H1 (cell line): ENCODE data around the gene PARP15. TPM values are rescaled to one million over a fixed set of nuclear protein-coding genes. Genes with fewer than 3 reads are reported as not detected.

Source experiments
- CTCF ChIA-PET: fragments of 300-600 bp; sonication (Branson Sonifier 250); formaldehyde crosslinking; loops from one replicate; lab custom pipeline; 2021; ENCODE audit not compliant: partially characterized antibody; lab: Charles Lee
- POLR2A ChIA-PET: fragments of 300-600 bp; sonication (Branson Sonifier 250); formaldehyde crosslinking; loops from one replicate; lab custom pipeline; 2021; ENCODE audit warnings: inconsistent platforms; ENCODE audit not compliant: partially characterized antibody; lab: Charles Lee
- DNase-seq, 2 experiments: peaks; one replicate each; pipeline versions ENCODE4 v3.0.0 to v3.0.0-alpha.2; 2010 to 2022; ENCODE audit warnings: low spot score in 2 of 2, low read depth in 1 of 2, mixed read lengths in 1 of 2
- FAIRE-seq: peaks from 2 replicates; lab custom pipeline; 2011; peaks lifted over from hg19 to GRCh38; lab: Jason Lieb, UNC
- H2AFZ ChIP-seq: 2 replicates; pipeline ENCODE4 v1.8.1; 2012; ENCODE audit warnings: low read length, inconsistent platforms
- H2AK5ac ChIP-seq: 2 replicates; pipeline ENCODE4 v1.6.1; 2013; ENCODE audit warnings: low read depth, low read length
- H2BK120ac ChIP-seq: replicated peaks from 2 replicates; pipeline ENCODE3; 2013; ENCODE audit warnings: low read depth, low read length, inconsistent platforms
- H2BK12ac ChIP-seq: 2 replicates; pipeline ENCODE4 v1.6.1; 2013; ENCODE audit warnings: low read depth, low read length
- H2BK15ac ChIP-seq: 2 replicates; pipeline ENCODE4 v1.6.1; 2013; ENCODE audit warnings: low read length
- H2BK20ac ChIP-seq: 2 replicates; pipeline ENCODE4 v1.6.1; 2013; ENCODE audit warnings: low read length
- H2BK5ac ChIP-seq: 2 replicates; pipeline ENCODE4 v1.6.1; 2013; ENCODE audit warnings: low read depth, low read length
- H3K14ac ChIP-seq: 2 replicates; pipeline ENCODE4 v1.6.1; 2013; ENCODE audit warnings: inconsistent platforms; ENCODE audit not compliant: insufficient read length
- H3K18ac ChIP-seq: 2 replicates; pipeline ENCODE4 v1.6.1; 2013; ENCODE audit warnings: low read length; ENCODE audit errors: extremely low read depth
- H3K23ac ChIP-seq: 2 replicates; pipeline ENCODE4 v1.6.1; 2013; ENCODE audit warnings: inconsistent platforms; ENCODE audit not compliant: insufficient read length
- H3K23me2 ChIP-seq: 2 replicates; pipeline ENCODE4 v1.6.1; 2013; ENCODE audit warnings: low read depth, low read length
- H3K27ac ChIP-seq: 2 replicates; pipeline ENCODE4 v1.6.1; 2011; ENCODE audit warnings: low read depth, low read length, inconsistent platforms
- H3K27me3 ChIP-seq, 4 experiments: replicated peaks in 1 of 4; 1 replicate in 1 of 4; 2 replicates in 3 of 4; pipeline versions ENCODE4 v1.6.1 to v1.8.1; 2011 to 2013; ENCODE audit warnings: low read length in 3 of 4, mild to moderate bottlenecking in 3 of 4, inconsistent platforms in 2 of 4, mixed read lengths in 2 of 4, moderate library complexity in 1 of 4; ENCODE audit not compliant: control insufficient read depth in 3 of 4, insufficient read depth in 3 of 4; ENCODE audit errors: extremely low read depth in 1 of 4
- H3K36me3 ChIP-seq, 4 experiments: 2 replicates each; pipeline versions ENCODE4 v1.6.1 to v1.8.1; 2011 to 2013; ENCODE audit warnings: mild to moderate bottlenecking in 4 of 4, low read length in 3 of 4, moderate library complexity in 2 of 4, control low read depth in 1 of 4, inconsistent platforms in 1 of 4; ENCODE audit not compliant: insufficient read depth in 4 of 4, control insufficient read depth in 2 of 4
- H3K4ac ChIP-seq: replicated peaks from 2 replicates; pipeline ENCODE3; 2013; ENCODE audit warnings: low read length, low read depth, mixed read lengths, inconsistent platforms; ENCODE audit not compliant: insufficient read length
- H3K4me1 ChIP-seq, 4 experiments: replicated peaks in 1 of 4; 1 replicate in 1 of 4; 2 replicates in 3 of 4; pipeline versions ENCODE4 v1.6.1 to v1.8.1; 2011 to 2013; ENCODE audit warnings: low read length in 3 of 4, inconsistent platforms in 2 of 4, mixed read lengths in 1 of 4; ENCODE audit not compliant: insufficient read depth in 4 of 4, control insufficient read depth in 3 of 4
- H3K4me2 ChIP-seq, 2 experiments: 2 replicates each; pipeline versions ENCODE4 v1.6.1 to v1.8.1; 2011 to 2013; ENCODE audit warnings: low read depth in 2 of 2, low read length in 2 of 2, control low read depth in 1 of 2, inconsistent platforms in 1 of 2, mild to moderate bottlenecking in 1 of 2; ENCODE audit not compliant: insufficient read depth in 1 of 2
- H3K4me3 ChIP-seq, 4 experiments: fragments of 200-600, 300-600 bp in 1 of 4; sonication (generic), shearing (Covaris generic), sonication (Bioruptor Twin) in 1 of 4; 2 replicates each; pipeline versions ENCODE4 v1.5.1 to v1.8.1; 2011 to 2016; ENCODE audit warnings: low read length in 4 of 4, low read depth in 3 of 4, control low read depth in 2 of 4, inconsistent platforms in 2 of 4, mild to moderate bottlenecking in 2 of 4, mixed read lengths in 1 of 4, moderate library complexity in 1 of 4; ENCODE audit not compliant: insufficient read depth in 2 of 4; ENCODE audit errors: extremely low read depth in 1 of 4
- H3K56ac ChIP-seq: replicated peaks from 2 replicates; pipeline ENCODE3; 2013; ENCODE audit warnings: low read depth, mild to moderate bottlenecking, mixed read lengths, low read length, inconsistent platforms; ENCODE audit not compliant: insufficient read length
- H3K79me1 ChIP-seq: 2 replicates; pipeline ENCODE4 v1.6.1; 2013; ENCODE audit warnings: low read depth, low read length, control low read depth
- H3K79me2 ChIP-seq, 2 experiments: 2 replicates each; pipeline versions ENCODE4 v1.6.1 to v1.8.1; 2012 to 2013; ENCODE audit warnings: low read length in 2 of 2, mild to moderate bottlenecking in 2 of 2, inconsistent platforms in 1 of 2; ENCODE audit not compliant: insufficient read depth in 2 of 2, control insufficient read depth in 1 of 2
- H3K9ac ChIP-seq, 4 experiments: replicated peaks in 1 of 4; 1 replicate in 1 of 4; 2 replicates in 3 of 4; pipeline versions ENCODE4 v1.6.1 to v1.8.1; 2011 to 2013; ENCODE audit warnings: low read depth in 3 of 4, low read length in 3 of 4, control low read depth in 2 of 4, mild to moderate bottlenecking in 2 of 4, moderate library complexity in 2 of 4, inconsistent platforms in 1 of 4; ENCODE audit errors: extremely low read depth in 1 of 4
- H3K9me3 ChIP-seq, 2 experiments: 2 replicates each; pipeline versions ENCODE4 v1.6.1 to v1.8.1; 2012 to 2013; ENCODE audit warnings: mild to moderate bottlenecking in 2 of 2, moderate library complexity in 2 of 2, control low read depth in 1 of 2, inconsistent platforms in 1 of 2, low read depth in 1 of 2, low read length in 1 of 2, mixed read lengths in 1 of 2; ENCODE audit not compliant: insufficient read depth in 2 of 2
- H4K20me1 ChIP-seq, 2 experiments: replicated peaks in 1 of 2; 2 replicates each; pipeline versions ENCODE3 to v1.8.1; 2011 to 2013; ENCODE audit warnings: inconsistent platforms in 2 of 2, low read length in 2 of 2, mild to moderate bottlenecking in 1 of 2; ENCODE audit not compliant: insufficient read depth in 2 of 2, control insufficient read depth in 1 of 2
- H4K5ac ChIP-seq: 2 replicates; pipeline ENCODE4 v1.6.1; 2013; ENCODE audit warnings: low read length, low read depth, mixed read lengths, inconsistent platforms; ENCODE audit not compliant: insufficient read length
- H4K8ac ChIP-seq: 2 replicates; pipeline ENCODE4 v1.8.0; 2013; ENCODE audit warnings: mild to moderate bottlenecking, moderate library complexity, low read length, inconsistent platforms; ENCODE audit not compliant: insufficient read depth; ENCODE audit errors: extremely low read depth
- H4K91ac ChIP-seq: replicated peaks from 2 replicates; pipeline ENCODE3; 2013; ENCODE audit warnings: low read length, mixed read lengths, inconsistent platforms; ENCODE audit not compliant: insufficient read length
- BACH1 ChIP-seq: IDR thresholded peaks from 2 replicates; pipeline ENCODE4 v1.6.1; 2012; ENCODE audit warnings: low read length, improper control_type of control experiment
- GTF2F1 ChIP-seq: IDR thresholded peaks from 2 replicates; pipeline ENCODE4 v1.6.1; 2012; ENCODE audit warnings: low read depth, low read length, improper control_type of control experiment, borderline replicate concordance
- KDM1A ChIP-seq: fragments of 200-600, 300-600 bp; sonication (generic); IDR thresholded peaks from 2 replicates; pipeline ENCODE4 v1.7.1; 2016; ENCODE audit warnings: mild to moderate bottlenecking, low read length, borderline replicate concordance
- POU5F1 ChIP-seq: IDR thresholded peaks from 2 replicates; pipeline ENCODE4 v1.6.1; 2011; ENCODE audit warnings: low read depth, mild to moderate bottlenecking, low read length, moderate library complexity
- RAD21 ChIP-seq, 2 experiments: IDR thresholded peaks in 1 of 2; conservative IDR thresholded peaks in 1 of 2; 2 replicates each; pipeline ENCODE4 v1.6.1; 2011; ENCODE audit warnings: low read depth in 2 of 2, low read length in 2 of 2, improper control_type of control experiment in 1 of 2, inconsistent platforms in 1 of 2, mild to moderate bottlenecking in 1 of 2, moderate library complexity in 1 of 2
- SP4 ChIP-seq: IDR thresholded peaks from 2 replicates; pipeline ENCODE4 v1.6.1; 2012; ENCODE audit warnings: low read length, inconsistent platforms
- SRF ChIP-seq: IDR thresholded peaks from 2 replicates; pipeline ENCODE4 v1.6.1; 2011; ENCODE audit warnings: mild to moderate bottlenecking, low read depth, low read length, moderate library complexity
- TAF1 ChIP-seq: IDR thresholded peaks from 2 replicates; pipeline ENCODE4 v1.6.1; 2011; ENCODE audit warnings: mild to moderate bottlenecking, low read depth, low read length
- WGBS, 2 experiments: shearing (Covaris generic) in 1 of 2; methylation state at CpG; one replicate each; pipeline versions ENCODE4 v1.1.6 to v1.1.7; 2013 to 2015; ENCODE audit warnings: low lambda C conversion rate in 2 of 2, mixed read lengths in 2 of 2, inconsistent platforms in 1 of 2, low coverage in 1 of 2, missing lambda C conversion rate in 1 of 2; ENCODE audit not compliant: insufficient replicate concordance in 2 of 2, insufficient coverage in 1 of 2, insufficient read length in 1 of 2; ENCODE audit errors: extremely low coverage in 1 of 2, missing lambda C conversion rate in 1 of 2; 5-methylcytosine and 5-hydroxymethylcytosine counted together
- polyA plus RNA-seq, 7 experiments: library from polyadenylated mRNA; depleted of rRNA in 3 of 7; stranded (reverse) in 5 of 7; unstranded in 2 of 7; fragments of >200 nt in 5 of 7; fragments of 200-250 nt in 2 of 7; gene quantifications; 1 replicate in 5 of 7; 2 replicates in 1 of 7; 4 replicates in 1 of 7; pipeline versions ENCODE4 v1.2.1 to v1.2.3, GENCODE V29; 2011 to 2013; ENCODE audit warnings: missing spikeins in 2 of 7, mixed read lengths in 2 of 7
- total RNA-seq: library from RNA; stranded (reverse); fragmentation: NEBNext Ultra II Directional; extraction: Animal tissue kit (Norgen Biotek cat#: 25700); gene quantifications from 2 replicates; pipeline ENCODE4 v1.2.1, GENCODE V29; 2021
- TF ChIP-seq, protein P1 (sequence below), 3 experiments: IDR thresholded peaks; 1 replicate in 2 of 3; 2 replicates in 1 of 3; pipeline versions ENCODE4 v1.5.1 to v1.6.1; 2011; ENCODE audit warnings: low read length in 3 of 3, mild to moderate bottlenecking in 3 of 3, inconsistent platforms in 2 of 3, low read depth in 1 of 3, moderate library complexity in 1 of 3; ENCODE audit not compliant: insufficient read depth in 1 of 3; ENCODE audit errors: control extremely low read depth in 1 of 3

Gene PARP15
- total and polyA plus RNA-seq, 2 of the 8 experiments (the other 6 are each of a cell fraction or from before 2014, with no cell fraction given): 0.37 to 0.45 TPM

DNA sequence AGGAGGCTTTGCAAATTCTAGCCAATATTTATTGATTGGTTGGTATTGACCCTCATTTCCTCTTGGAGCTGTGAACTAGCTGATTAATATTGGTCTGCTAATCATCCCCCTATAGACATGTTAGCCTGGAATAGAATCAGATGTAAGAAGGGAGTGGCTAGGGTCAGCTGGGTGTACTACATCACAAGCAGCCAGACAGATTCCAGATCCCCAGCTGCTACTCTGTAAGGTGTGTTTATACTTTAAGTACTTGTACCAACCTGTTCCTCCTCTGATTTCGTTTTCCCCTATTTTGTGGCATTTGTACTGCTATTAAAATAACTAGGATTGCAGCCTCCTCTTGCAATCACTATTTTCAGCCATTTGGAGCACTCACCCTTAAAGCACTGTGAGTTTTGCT, 49.9 kb downstream of the PARP15 start:
- Histone ChIP-seq H3K56ac (no peak overlapping the region), H3K4ac (no peak overlapping the region), H3K14ac (no peak overlapping the region), H2BK15ac (no peak overlapping the region), H2AFZ (no peak overlapping the region), H4K20me1 (no peaks in the 10 kb centered on the region), H3K36me3 (no peaks in the 10 kb centered on the region), H3K79me2 (no peaks in the 10 kb centered on the region), H2BK120ac (no peak overlapping the region), H3K27ac (no peak overlapping the region), H2AK5ac (no peak overlapping the region), H3K9ac (no peak overlapping the region), H3K18ac (no peak overlapping the region), H3K4me1 (no peaks in the 10 kb centered on the region), H2BK20ac (no peak overlapping the region), H3K4me2 (no peak overlapping the region), H3K9me3 (peaks cover 0 to 3% of the 10 kb centered on the region in 2 experiments; a peak in 1 of 4 replicates), H3K23ac (no peak overlapping the region), H2BK12ac (no peak overlapping the region), H3K23me2 (no peaks in the 10 kb centered on the region), H2BK5ac (no peak overlapping the region), H4K91ac (no peak overlapping the region), H3K79me1 (no peaks in the 10 kb centered on the region), H3K27me3 (no peaks in the 10 kb centered on the region), H3K4me3 (no peak overlapping the region), H4K5ac (no peak overlapping the region), H4K8ac (no peak overlapping the region)
- FAIRE-seq: no peak
- ChIA-PET CTCF (interaction anchor here (1.7 kb wide), 1 partner anchor 9 kb away, joined by 11 read pairs; no protein-coding TSS in a partner anchor), POLR2A (no interaction called here)
- 71% methylated on average over 1 of the region's 1 CpG; no CpG with 5 or more reads in 1 of the 2 experiments for WGBS, 2 experiments
- no peak for TF ChIP-seq TAF1
- no peak for TF ChIP-seq KDM1A
- TF ChIP-seq SRF: no peak
- no peak for TF ChIP-seq BACH1
- no peak for TF ChIP-seq SP4
- no peak for TF ChIP-seq RAD21 (IDR thresholded peaks at IDR 0.05 in 1 of 2, conservative IDR thresholded peaks at IDR 0.05 in 1 of 2; ENCODE audit: low read depth in 2 of 2, low read length in 2 of 2)
- no peak for TF ChIP-seq GTF2F1
- TF ChIP-seq, protein P1, sequence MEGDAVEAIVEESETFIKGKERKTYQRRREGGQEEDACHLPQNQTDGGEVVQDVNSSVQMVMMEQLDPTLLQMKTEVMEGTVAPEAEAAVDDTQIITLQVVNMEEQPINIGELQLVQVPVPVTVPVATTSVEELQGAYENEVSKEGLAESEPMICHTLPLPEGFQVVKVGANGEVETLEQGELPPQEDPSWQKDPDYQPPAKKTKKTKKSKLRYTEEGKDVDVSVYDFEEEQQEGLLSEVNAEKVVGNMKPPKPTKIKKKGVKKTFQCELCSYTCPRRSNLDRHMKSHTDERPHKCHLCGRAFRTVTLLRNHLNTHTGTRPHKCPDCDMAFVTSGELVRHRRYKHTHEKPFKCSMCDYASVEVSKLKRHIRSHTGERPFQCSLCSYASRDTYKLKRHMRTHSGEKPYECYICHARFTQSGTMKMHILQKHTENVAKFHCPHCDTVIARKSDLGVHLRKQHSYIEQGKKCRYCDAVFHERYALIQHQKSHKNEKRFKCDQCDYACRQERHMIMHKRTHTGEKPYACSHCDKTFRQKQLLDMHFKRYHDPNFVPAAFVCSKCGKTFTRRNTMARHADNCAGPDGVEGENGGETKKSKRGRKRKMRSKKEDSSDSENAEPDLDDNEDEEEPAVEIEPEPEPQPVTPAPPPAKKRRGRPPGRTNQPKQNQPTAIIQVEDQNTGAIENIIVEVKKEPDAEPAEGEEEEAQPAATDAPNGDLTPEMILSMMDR (IDR thresholded peaks at IDR 0.05; ENCODE audit: control extremely low read depth in 1 of 3, insufficient read depth in 1 of 3, low read depth in 1 of 3, low read length in 3 of 3): no peak
- TF ChIP-seq POU5F1: no peak
- no peak for DNase-seq
